ENCODE results near the gene POLR2J2. TPM values are rescaled to one million over a fixed set of nuclear protein-coding genes. Genes with fewer than 3 reads are reported as not detected.
"Not testable (repeated sequence)": the region's sequence is repeated elsewhere in the genome, so short reads cannot be mapped to it uniquely, and the experiment has no call there.

The POLR2J2 gene
- polyA plus RNA-seq = 3.3 TPM

GRCh38 chr7:102671166-102671955 lies at the start of gene POLR2J2:
POLR2J2 (minus strand) TSS chr7:102671663; CDS start chr7:102671601, 62 bp downstream.
- not testable (repeated sequence) for H3K4me1 Mint-ChIP-seq, H3K27me3 Mint-ChIP-seq, H3K36me3 Mint-ChIP-seq, H3K9me3 Mint-ChIP-seq
- H3K4me3 Mint-ChIP-seq = peak within 1 kb of the TSS in 2 of 4 donors; percentile 80 to 89
- peak within 1 kb of the TSS in 1 of 3 donors; percentile 89 for H3K27ac Mint-ChIP-seq

GRCh38 chr7:102718491-102718890 lies 47.0 kb upstream of the POLR2J2 start:
- H3K27ac Mint-ChIP-seq, H3K36me3 Mint-ChIP-seq, H3K27me3 Mint-ChIP-seq, H3K4me1 Mint-ChIP-seq, H3K9me3 Mint-ChIP-seq, H3K4me3 Mint-ChIP-seq: not testable (repeated sequence)

GRCh38 chr7:102715718-102716117 lies 44.3 kb upstream of the POLR2J2 start:
- not testable (repeated sequence) for H3K4me3 Mint-ChIP-seq, H3K36me3 Mint-ChIP-seq, H3K9me3 Mint-ChIP-seq, H3K27me3 Mint-ChIP-seq, H3K27ac Mint-ChIP-seq
- peaks cover 4 to 15% (median 11%) of the 10 kb centered on the region in 3 donors for H3K4me1 Mint-ChIP-seq

- H3K4me1 Mint-ChIP-seq = peaks cover 4 to 15% (median 11%) of the 10 kb centered on the region in 3 donors
- not testable (repeated sequence) for H3K9me3 Mint-ChIP-seq, H3K27me3 Mint-ChIP-seq, H3K36me3 Mint-ChIP-seq, H3K4me3 Mint-ChIP-seq, H3K27ac Mint-ChIP-seq
Measured at GRCh38 chr7:102714774-102715522, 43.5 kb upstream of the POLR2J2 start.

- not testable (repeated sequence) for H3K36me3 Mint-ChIP-seq, H3K27me3 Mint-ChIP-seq, H3K27ac Mint-ChIP-seq, H3K9me3 Mint-ChIP-seq, H3K4me3 Mint-ChIP-seq
- peaks cover 4 to 15% (median 11%) of the 10 kb centered on the region in 3 donors for H3K4me1 Mint-ChIP-seq
Measured at GRCh38 chr7:102713691-102714080, 42.2 kb upstream of the POLR2J2 start.

- not testable (repeated sequence) for H3K27ac Mint-ChIP-seq, H3K36me3 Mint-ChIP-seq, H3K27me3 Mint-ChIP-seq, H3K9me3 Mint-ChIP-seq
- peaks cover 4 to 15% (median 11%) of the 10 kb centered on the region in 3 donors for H3K4me1 Mint-ChIP-seq
- H3K4me3 Mint-ChIP-seq = peak overlapping the region in 1 of 4 donors; percentile 77
Measured at GRCh38 chr7:102713011-102713690, 41.7 kb upstream of the POLR2J2 start.

- not testable (repeated sequence) for H3K27me3 Mint-ChIP-seq, H3K27ac Mint-ChIP-seq, H3K4me1 Mint-ChIP-seq, H3K9me3 Mint-ChIP-seq, H3K36me3 Mint-ChIP-seq, H3K4me3 Mint-ChIP-seq
Measured at GRCh38 chr7:102698962-102699750, 27.7 kb upstream of the POLR2J2 start.

- H3K4me1 Mint-ChIP-seq, H3K4me3 Mint-ChIP-seq, H3K9me3 Mint-ChIP-seq, H3K27me3 Mint-ChIP-seq, H3K27ac Mint-ChIP-seq, H3K36me3 Mint-ChIP-seq: not testable (repeated sequence)
Measured at GRCh38 chr7:102697642-102698512, 26.4 kb upstream of the POLR2J2 start.

- not testable (repeated sequence) for H3K4me3 Mint-ChIP-seq, H3K27me3 Mint-ChIP-seq, H3K4me1 Mint-ChIP-seq, H3K9me3 Mint-ChIP-seq, H3K36me3 Mint-ChIP-seq, H3K27ac Mint-ChIP-seq
Measured at GRCh38 chr7:102696009-102696408, 24.5 kb upstream of the POLR2J2 start.

GRCh38 chr7:102695033-102695552 lies 23.6 kb upstream of the POLR2J2 start:
- not testable (repeated sequence) for H3K4me1 Mint-ChIP-seq, H3K36me3 Mint-ChIP-seq, H3K27me3 Mint-ChIP-seq, H3K9me3 Mint-ChIP-seq, H3K27ac Mint-ChIP-seq
- peak overlapping the region in 1 of 4 donors; percentile 81 for H3K4me3 Mint-ChIP-seq

GRCh38 chr7:102694008-102694407 lies 22.5 kb upstream of the POLR2J2 start:
- not testable (repeated sequence) for H3K27me3 Mint-ChIP-seq, H3K36me3 Mint-ChIP-seq, H3K27ac Mint-ChIP-seq, H3K4me3 Mint-ChIP-seq, H3K9me3 Mint-ChIP-seq, H3K4me1 Mint-ChIP-seq

- not testable (repeated sequence) for H3K27ac Mint-ChIP-seq, H3K27me3 Mint-ChIP-seq, H3K9me3 Mint-ChIP-seq, H3K4me1 Mint-ChIP-seq, H3K36me3 Mint-ChIP-seq
- peak overlapping the region in 2 of 4 donors; percentile 17 to 80 for H3K4me3 Mint-ChIP-seq
Measured at GRCh38 chr7:102690602-102691001, 19.1 kb upstream of the POLR2J2 start.

GRCh38 chr7:102689436-102690282 lies 18.2 kb upstream of the POLR2J2 start:
- H3K4me3 Mint-ChIP-seq, H3K36me3 Mint-ChIP-seq: not testable (repeated sequence)

More at GRCh38 chr7:102689436-102690282, 18.2 kb upstream of the POLR2J2 start:
- H3K9me3 Mint-ChIP-seq, H3K27ac Mint-ChIP-seq, H3K4me1 Mint-ChIP-seq, H3K27me3 Mint-ChIP-seq: not testable (repeated sequence)

Data from IgD-negative memory B cell (primary cell).